ENCODE results near the gene SH2D2A.
A peak's percentile ranks its signal among the peaks of the same experiment; 100 is the strongest.

- TF ChIP-seq CTCF (IDR thresholded peaks at IDR 0.05; ENCODE audit: borderline replicate concordance, extremely low read depth, low read length, poor library complexity, severe bottlenecking) (peak; percentile 25), EZH2 (IDR thresholded peaks at IDR 0.05; ENCODE audit: borderline replicate concordance, low read depth, low read length, severe bottlenecking) (no peak)
Observed at GRCh38 chr1:156801409-156802121, 15.1 kb downstream of the SH2D2A start.

All from DND-41 (cell line).